Measurements from ENCODE around the gene NSMCE1. TPM values are rescaled to one million over a fixed set of nuclear protein-coding genes. Genes with fewer than 3 reads are reported as not detected.
"Not testable (repeated sequence)": the region's sequence is repeated elsewhere in the genome, so short reads cannot be mapped to it uniquely, and the experiment has no call there.

Gene NSMCE1
- total RNA-seq, 2 donors from 2014 or later = 37.6 to 58.2 TPM

- no peak overlapping the region for H3K9ac ChIP-seq (ENCODE audit: low read depth in 2 of 2, low read length in 2 of 2)
- H3K4me3 ChIP-seq = no peak overlapping the region
- intact Hi-C loops (cut with DNase I) = no loop called here
- no peaks in the 10 kb centered on the region for H3K4me1 ChIP-seq
- no peaks in the 10 kb centered on the region for H3K27me3 ChIP-seq
- H3K9me3 ChIP-seq = no peaks in the 10 kb centered on the region
- no peak for TF ChIP-seq CTCF (IDR thresholded peaks at IDR 0.05)
- H3K36me3 ChIP-seq = no peaks in the 10 kb centered on the region
- peak; percentile 34 for DNase-seq
- peak overlapping the region; percentile 31 for H3K27ac ChIP-seq
These were observed 17.2 kb upstream of the NSMCE1 start for GRCh38 chr16:27285676-27286196.

GRCh38 chr16:27284865-27285675 lies 16.5 kb upstream of the NSMCE1 start:
- no peaks in the 10 kb centered on the region for H3K27me3 ChIP-seq
- no peaks in the 10 kb centered on the region for H3K4me1 ChIP-seq
- intact Hi-C loops (cut with DNase I) = no loop called here
- no peak overlapping the region for H3K27ac ChIP-seq
- H3K9ac ChIP-seq (ENCODE audit: low read depth in 2 of 2, low read length in 2 of 2) = no peak overlapping the region
- no peaks in the 10 kb centered on the region for H3K36me3 ChIP-seq
- no peak for TF ChIP-seq CTCF (IDR thresholded peaks at IDR 0.05)
- H3K9me3 ChIP-seq = no peaks in the 10 kb centered on the region
- peak; percentile 3 for DNase-seq
- H3K4me3 ChIP-seq = no peak overlapping the region

- intact Hi-C loops (cut with DNase I) = no loop called here
- no peak overlapping the region for H3K4me3 ChIP-seq
- H3K27me3 ChIP-seq = no peaks in the 10 kb centered on the region
- no peak for TF ChIP-seq CTCF (IDR thresholded peaks at IDR 0.05)
- no peaks in the 10 kb centered on the region for H3K9me3 ChIP-seq
- no peak overlapping the region for H3K9ac ChIP-seq (ENCODE audit: low read depth in 2 of 2, low read length in 2 of 2)
- no peak for DNase-seq
- H3K27ac ChIP-seq = no peak overlapping the region
- no peaks in the 10 kb centered on the region for H3K4me1 ChIP-seq
- no peaks in the 10 kb centered on the region for H3K36me3 ChIP-seq
These were observed 12.7 kb upstream of the NSMCE1 start for GRCh38 chr16:27281243-27281642.

- no peaks in the 10 kb centered on the region for H3K36me3 ChIP-seq
- DNase-seq = no peak
- H3K27me3 ChIP-seq = no peaks in the 10 kb centered on the region
- peaks cover 2% of the 10 kb centered on the region for H3K4me1 ChIP-seq
- no peak overlapping the region for H3K27ac ChIP-seq
- no peak overlapping the region for H3K4me3 ChIP-seq
- intact Hi-C loops (cut with DNase I) = no loop called here
- TF ChIP-seq CTCF (IDR thresholded peaks at IDR 0.05) = no peak
- no peak overlapping the region for H3K9ac ChIP-seq (ENCODE audit: low read depth in 2 of 2, low read length in 2 of 2)
- H3K9me3 ChIP-seq = no peaks in the 10 kb centered on the region
These were observed 6.8 kb upstream of the NSMCE1 start for GRCh38 chr16:27275394-27275793.

GRCh38 chr16:27274424-27274874 lies 5.9 kb upstream of the NSMCE1 start:
- H3K27ac ChIP-seq; H3K27me3 ChIP-seq; H3K36me3 ChIP-seq; DNase-seq; H3K4me1 ChIP-seq; H3K4me3 ChIP-seq; H3K9ac ChIP-seq (ENCODE audit: low read depth in 2 of 2, low read length in 2 of 2); H3K9me3 ChIP-seq; intact Hi-C loops (cut with DNase I): not testable (repeated sequence)
